Measurements from ENCODE around the gene TSSK6. TPM values are rescaled to one million over a fixed set of nuclear protein-coding genes. Genes with fewer than 3 reads are reported as not detected.

Gene TSSK6
- total RNA-seq, 2 experiments from 2014 or later, result 3.8 to 4.4 TPM

- Mint-ChIP-seq H3K9me3 (ENCODE audit: low read depth) (no peaks in the 10 kb centered on the region), H3K4me3 (no peak overlapping the region), H3K36me3 (ENCODE audit: low read depth) (peaks cover 42% of the 10 kb centered on the region), H3K27ac (no peak overlapping the region), H3K27me3 (no peaks in the 10 kb centered on the region), H3K4me1 (no peaks in the 10 kb centered on the region)
- ChIA-PET POLR2A (no interaction called here), CTCF (no interaction called here)
- intact Hi-C loops (cut with DNase I, micrococcal nuclease), result no loop called here
- ATAC-seq (no peak), DNase-seq (no peak)
These were observed 13.1 kb downstream of the TSSK6 start for GRCh38 chr19:19502281-19502680.

- CTCF ChIA-PET, result no interaction called here
- no peaks in the 10 kb centered on the region for H3K4me1 Mint-ChIP-seq
- no peaks in the 10 kb centered on the region for H3K9me3 Mint-ChIP-seq (ENCODE audit: low read depth)
- ATAC-seq, result no peak
- no peaks in the 10 kb centered on the region for H3K27me3 Mint-ChIP-seq
- intact Hi-C loops (cut with DNase I, micrococcal nuclease), result no loop called here
- POLR2A ChIA-PET, result no interaction called here
- no peak overlapping the region for H3K4me3 Mint-ChIP-seq
- H3K27ac Mint-ChIP-seq, result no peak overlapping the region
- no peak for DNase-seq
- peaks cover 42% of the 10 kb centered on the region for H3K36me3 Mint-ChIP-seq (ENCODE audit: low read depth)
These were observed 13.6 kb downstream of the TSSK6 start for GRCh38 chr19:19501798-19502197.

- Mint-ChIP-seq H3K27ac (no peak overlapping the region), H3K27me3 (no peaks in the 10 kb centered on the region), H3K36me3 (ENCODE audit: low read depth) (peaks cover 37% of the 10 kb centered on the region), H3K9me3 (ENCODE audit: low read depth) (no peaks in the 10 kb centered on the region), H3K4me1 (no peaks in the 10 kb centered on the region), H3K4me3 (no peak overlapping the region)
- CTCF ChIA-PET, result no interaction called here
- intact Hi-C loops (cut with DNase I, micrococcal nuclease), result no loop called here
- DNase-seq (no peak), ATAC-seq (no peak)
- POLR2A ChIA-PET, result no interaction called here
These were observed 14.2 kb downstream of the TSSK6 start for GRCh38 chr19:19500975-19501644.

GRCh38 chr19:19499272-19499995 lies 15.9 kb downstream of the TSSK6 start:
- H3K9me3 Mint-ChIP-seq (ENCODE audit: low read depth), result no peaks in the 10 kb centered on the region
- ChIA-PET CTCF (no interaction called here), POLR2A (no interaction called here)
- no peak for DNase-seq
- no peak for ATAC-seq
- H3K4me1 Mint-ChIP-seq, result peaks cover 2% of the 10 kb centered on the region
- H3K36me3 Mint-ChIP-seq (ENCODE audit: low read depth), result peaks cover 50% of the 10 kb centered on the region
- H3K4me3 Mint-ChIP-seq, result no peak overlapping the region
- intact Hi-C loops (cut with DNase I, micrococcal nuclease), result no loop called here
- H3K27me3 Mint-ChIP-seq, result no peaks in the 10 kb centered on the region
- no peak overlapping the region for H3K27ac Mint-ChIP-seq

GRCh38 chr19:19498255-19498991 lies 16.9 kb downstream of the TSSK6 start:
- Mint-ChIP-seq H3K36me3 (ENCODE audit: low read depth) (peaks cover 56% of the 10 kb centered on the region), H3K27ac (no peak overlapping the region), H3K27me3 (no peaks in the 10 kb centered on the region), H3K9me3 (ENCODE audit: low read depth) (no peaks in the 10 kb centered on the region), H3K4me3 (no peak overlapping the region), H3K4me1 (peaks cover 6% of the 10 kb centered on the region)
- POLR2A ChIA-PET, result no interaction called here
- ATAC-seq (no peak), DNase-seq (no peak)
- CTCF ChIA-PET, result interaction anchor here (0.5 kb wide), 1 partner anchor 109 kb away, joined by 4 read pairs; no protein-coding TSS in a partner anchor
- intact Hi-C loops (cut with DNase I, micrococcal nuclease), result no loop called here

GRCh38 chr19:19495614-19496603 lies 19.4 kb downstream of the TSSK6 start:
- H3K36me3 Mint-ChIP-seq (ENCODE audit: low read depth), result peaks cover 39% of the 10 kb centered on the region
- H3K4me3 Mint-ChIP-seq, result no peak overlapping the region
- no peak for DNase-seq
- H3K4me1 Mint-ChIP-seq, result peaks cover 6% of the 10 kb centered on the region
- no peaks in the 10 kb centered on the region for H3K27me3 Mint-ChIP-seq
- intact Hi-C loops (cut with DNase I, micrococcal nuclease), result no loop called here
- POLR2A ChIA-PET, result no interaction called here
- no peak overlapping the region for H3K27ac Mint-ChIP-seq
- no peak for ATAC-seq
- H3K9me3 Mint-ChIP-seq (ENCODE audit: low read depth), result no peaks in the 10 kb centered on the region
- CTCF ChIA-PET, result interaction anchor here (0.6 kb wide), 1 partner anchor 1684 kb away, joined by 3 read pairs; no protein-coding TSS in a partner anchor

- H3K4me1 Mint-ChIP-seq, result peaks cover 24% of the 10 kb centered on the region
- H3K27ac Mint-ChIP-seq, result peak overlapping the region; percentile 51
- no peak overlapping the region for H3K4me3 Mint-ChIP-seq
- ATAC-seq (no peak), DNase-seq (peak; percentile 31)
- ChIA-PET POLR2A (no interaction called here), CTCF (interaction anchor here (6.9 kb wide), 1 partner anchor 130 kb away, joined by 123 read pairs; no protein-coding TSS in a partner anchor)
- H3K36me3 Mint-ChIP-seq (ENCODE audit: low read depth), result peaks cover 36% of the 10 kb centered on the region
- H3K9me3 Mint-ChIP-seq (ENCODE audit: low read depth), result no peaks in the 10 kb centered on the region
- intact Hi-C loops (cut with DNase I, micrococcal nuclease), result no loop called here
- no peaks in the 10 kb centered on the region for H3K27me3 Mint-ChIP-seq
These were observed 21.4 kb downstream of the TSSK6 start for GRCh38 chr19:19493841-19494546.

GRCh38 chr19:19492026-19492610 lies 23.2 kb downstream of the TSSK6 start:
- peaks cover 30% of the 10 kb centered on the region for H3K36me3 Mint-ChIP-seq (ENCODE audit: low read depth)
- ChIA-PET CTCF (interaction anchor here (2.6 to 6.9 kb wide), 3 partner anchors 96 to 128 kb away, joined by 15 to 123 read pairs (median 19); no protein-coding TSS in a partner anchor), POLR2A (no interaction called here)
- H3K4me1 Mint-ChIP-seq, result peaks cover 40% of the 10 kb centered on the region
- no peaks in the 10 kb centered on the region for H3K9me3 Mint-ChIP-seq (ENCODE audit: low read depth)
- H3K4me3 Mint-ChIP-seq, result no peak overlapping the region
- H3K27ac Mint-ChIP-seq, result peak overlapping the region; percentile 13
- DNase-seq (no peak), ATAC-seq (no peak)
- intact Hi-C loops (cut with DNase I, micrococcal nuclease), result no loop called here
- no peaks in the 10 kb centered on the region for H3K27me3 Mint-ChIP-seq

GRCh38 chr19:19491321-19492025 lies 23.9 kb downstream of the TSSK6 start:
- H3K4me1 Mint-ChIP-seq, result peaks cover 45% of the 10 kb centered on the region

More at GRCh38 chr19:19491321-19492025, 23.9 kb downstream of the TSSK6 start:
- DNase-seq (no peak), ATAC-seq (no peak)
- Mint-ChIP-seq H3K27me3 (no peaks in the 10 kb centered on the region), H3K36me3 (ENCODE audit: low read depth) (peaks cover 28% of the 10 kb centered on the region), H3K4me3 (no peak overlapping the region), H3K27ac (peak overlapping the region; percentile 13), H3K9me3 (ENCODE audit: low read depth) (no peaks in the 10 kb centered on the region)
- ChIA-PET CTCF (interaction anchor here (0.6 to 6.9 kb wide), 22 partner anchors 10 to 213 kb away, joined by 3 to 123 read pairs (median 6); partner anchors contain the start of genes GATAD2A, NDUFA13 and TSSK6), POLR2A (interaction anchor here (1.2 kb wide), 1 partner anchor 81 kb away, joined by 4 read pairs; no protein-coding TSS in a partner anchor)
- intact Hi-C loops (cut with DNase I, micrococcal nuclease), result no loop called here
